Ascending aorta (tissue), 2 donors: ENCODE data around the gene PRRT2. TPM values are rescaled to one million over a fixed set of nuclear protein-coding genes. Genes with fewer than 3 reads are reported as not detected.

ENCODE experiments used
- DNase-seq, 2 donors: peaks; one replicate each; pipeline ENCODE4 v3.0.0-alpha.2; 2019; ENCODE audit warnings: low spot score in 2 of 2
- H3K27ac ChIP-seq, 2 donors: fragments of 200-600 bp; sonication (generic); one replicate each; pipeline ENCODE4 v1.5.1; 2016 to 2017; ENCODE audit warnings: mild to moderate bottlenecking in 1 of 2
- H3K27me3 ChIP-seq: fragments of 200-600 bp; sonication (generic); one replicate; pipeline ENCODE4 v1.5.1; 2017
- H3K36me3 ChIP-seq, 2 donors: fragments of 200-600 bp; sonication (generic); one replicate each; pipeline ENCODE4 v1.5.1; 2016
- H3K4me1 ChIP-seq, 2 donors: fragments of 200-600 bp; sonication (generic); one replicate each; pipeline ENCODE4 v1.5.1; 2016 to 2017; ENCODE audit warnings: mild to moderate bottlenecking in 1 of 2
- H3K4me3 ChIP-seq, 2 donors: fragments of 200-600 bp; sonication (generic); one replicate each; pipeline ENCODE4 v1.5.1; 2016 to 2017; ENCODE audit warnings: mild to moderate bottlenecking in 1 of 2
- H3K9me3 ChIP-seq, 2 donors: fragments of 200-600 bp; sonication (generic); one replicate each; pipeline ENCODE4 v1.5.1; 2016
- CTCF ChIP-seq, 3 experiments: fragments of 200-600 bp in 2 of 3; fragments of 450-650 bp in 1 of 3; sonication (generic) in 2 of 3; IDR thresholded peaks; one replicate each; pipeline ENCODE4 v1.5.1; 2016 to 2019; ENCODE audit warnings: antibody characterized with exemption in 3 of 3, mild to moderate bottlenecking in 1 of 3, moderate library complexity in 1 of 3
- intact Hi-C: fragments of 100-400 bp; cut with DNase I; formaldehyde crosslinking; loops from one replicate; pipeline ENCODE4 v1.15.1; 2023
- total RNA-seq: library from RNA; depleted of rRNA; stranded (reverse); fragments of >200 nt; gene quantifications from one replicate; pipeline ENCODE4 v1.1.0, GENCODE V29; 2016

PRRT2 gene
- total RNA-seq, 1 donor from 2014 or later: 5.0 TPM

- intact Hi-C loops: no loop called here
- H3K27ac ChIP-seq: no peak overlapping the region
- H3K27me3 ChIP-seq: no peaks in the 10 kb centered on the region
- no peak for DNase-seq
- H3K9me3 ChIP-seq: no peaks in the 10 kb centered on the region
- H3K4me3 ChIP-seq: no peak overlapping the region
- no peaks in the 10 kb centered on the region for H3K4me1 ChIP-seq
- H3K36me3 ChIP-seq: peaks cover 4 to 11% of the 10 kb centered on the region in 2 donors
- no peak for TF ChIP-seq CTCF (IDR thresholded peaks at IDR 0.05)
Measured at GRCh38 chr16:29852654-29853053, 40.7 kb downstream of the PRRT2 start.

GRCh38 chr16:29854520-29855100, 42.6 kb downstream of the PRRT2 start:
- no peak for DNase-seq
- Histone ChIP-seq H3K27ac (no peak overlapping the region), H3K36me3 (peaks cover 8 to 10% of the 10 kb centered on the region in 2 donors), H3K4me3 (no peak overlapping the region), H3K4me1 (peaks cover 0 to 11% of the 10 kb centered on the region in 2 donors), H3K9me3 (no peaks in the 10 kb centered on the region), H3K27me3 (no peaks in the 10 kb centered on the region)
- intact Hi-C loops: no loop called here
- no peak for TF ChIP-seq CTCF (IDR thresholded peaks at IDR 0.05)

- Histone ChIP-seq H3K36me3 (peaks cover 12 to 25% of the 10 kb centered on the region in 2 donors), H3K27ac (no peak overlapping the region), H3K9me3 (no peaks in the 10 kb centered on the region), H3K4me1 (peaks cover 4 to 25% of the 10 kb centered on the region in 2 donors), H3K27me3 (no peaks in the 10 kb centered on the region), H3K4me3 (no peak overlapping the region)
- no peak for DNase-seq
- intact Hi-C loops: no loop called here
- TF ChIP-seq CTCF (IDR thresholded peaks at IDR 0.05): no peak
Measured at GRCh38 chr16:29857133-29857760, 45.3 kb downstream of the PRRT2 start.

- TF ChIP-seq CTCF (IDR thresholded peaks at IDR 0.05): no peak
- Histone ChIP-seq H3K27ac (peak overlapping the region; percentile 59), H3K4me1 (peaks cover 4 to 25% of the 10 kb centered on the region in 2 donors), H3K36me3 (peaks cover 12 to 25% of the 10 kb centered on the region in 2 donors), H3K4me3 (no peak overlapping the region), H3K9me3 (no peaks in the 10 kb centered on the region), H3K27me3 (no peaks in the 10 kb centered on the region)
- intact Hi-C loops: no loop called here
- peak in 1 of 2 donors; percentile 72 for DNase-seq
Measured at GRCh38 chr16:29858149-29858849, 46.3 kb downstream of the PRRT2 start.

- H3K27ac ChIP-seq: peak overlapping the region; percentile 59
- intact Hi-C loops: no loop called here
- no peak for TF ChIP-seq CTCF (IDR thresholded peaks at IDR 0.05)
Measured at GRCh38 chr16:29858974-29859373, 47.0 kb downstream of the PRRT2 start.

More at GRCh38 chr16:29858974-29859373, 47.0 kb downstream of the PRRT2 start:
- H3K9me3 ChIP-seq: no peaks in the 10 kb centered on the region
- H3K4me3 ChIP-seq: no peak overlapping the region
- no peaks in the 10 kb centered on the region for H3K27me3 ChIP-seq
- H3K4me1 ChIP-seq: peaks cover 4 to 25% of the 10 kb centered on the region in 2 donors
- H3K36me3 ChIP-seq: peaks cover 12 to 25% of the 10 kb centered on the region in 2 donors
- DNase-seq: no peak
